GM19468 (cell line): ENCODE results near the gene DMXL2.
"Not testable (repeated sequence)": the region's sequence is repeated elsewhere in the genome, so short reads cannot be mapped to it uniquely, and the experiment has no call there.

Experiments used
- ATAC-seq: cut with Tn5 transposase; IDR thresholded peaks from one replicate; pipeline ENCODE4 v1.9.1; 2021; ENCODE audit warnings: mild to moderate bottlenecking, moderate library complexity, moderate number of reproducible peaks; ENCODE audit not compliant: unreplicated experiment; ENCODE audit errors: extremely low read depth

The DMXL2 gene

DNA sequence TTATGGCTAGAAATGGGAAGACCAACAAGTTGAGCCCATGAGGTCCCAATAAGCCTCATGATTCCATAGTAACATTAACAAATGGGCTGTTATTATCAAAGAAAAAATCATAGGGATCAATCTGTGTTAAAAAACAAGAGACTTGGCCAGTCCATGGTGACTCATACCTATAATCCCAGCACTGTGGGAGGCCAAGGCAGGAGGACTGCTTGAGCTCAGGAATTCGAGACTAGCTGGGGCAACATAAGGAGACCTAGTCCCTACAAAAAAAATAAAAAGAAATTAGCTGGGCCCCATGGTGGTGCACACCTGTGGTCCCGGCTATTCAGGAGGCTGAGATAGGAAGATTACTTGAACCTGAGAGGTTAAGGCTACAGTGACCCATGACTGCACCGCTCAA is 124.8 kb downstream of the DMXL2 start:
- ATAC-seq: no peak

DNA sequence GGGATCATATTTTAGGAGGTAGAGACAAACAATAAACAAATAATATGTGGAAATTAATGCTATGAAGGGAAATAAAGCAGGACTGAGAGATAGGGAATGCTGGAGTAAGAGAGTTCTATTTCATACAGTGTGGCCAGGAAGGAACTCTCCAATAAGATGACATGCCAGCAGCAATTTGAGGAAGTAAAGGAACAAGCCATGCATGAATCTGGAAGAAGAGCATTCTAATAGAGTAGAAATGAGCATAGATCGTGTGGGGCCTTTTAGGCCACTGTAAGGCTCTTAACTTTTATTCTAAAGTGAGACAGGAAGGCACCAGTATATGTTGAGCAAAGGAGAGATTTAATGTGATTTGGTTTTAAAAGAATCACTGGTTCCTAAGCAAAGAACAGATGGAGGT is 126.3 kb downstream of the DMXL2 start:
- no peak for ATAC-seq

DNA sequence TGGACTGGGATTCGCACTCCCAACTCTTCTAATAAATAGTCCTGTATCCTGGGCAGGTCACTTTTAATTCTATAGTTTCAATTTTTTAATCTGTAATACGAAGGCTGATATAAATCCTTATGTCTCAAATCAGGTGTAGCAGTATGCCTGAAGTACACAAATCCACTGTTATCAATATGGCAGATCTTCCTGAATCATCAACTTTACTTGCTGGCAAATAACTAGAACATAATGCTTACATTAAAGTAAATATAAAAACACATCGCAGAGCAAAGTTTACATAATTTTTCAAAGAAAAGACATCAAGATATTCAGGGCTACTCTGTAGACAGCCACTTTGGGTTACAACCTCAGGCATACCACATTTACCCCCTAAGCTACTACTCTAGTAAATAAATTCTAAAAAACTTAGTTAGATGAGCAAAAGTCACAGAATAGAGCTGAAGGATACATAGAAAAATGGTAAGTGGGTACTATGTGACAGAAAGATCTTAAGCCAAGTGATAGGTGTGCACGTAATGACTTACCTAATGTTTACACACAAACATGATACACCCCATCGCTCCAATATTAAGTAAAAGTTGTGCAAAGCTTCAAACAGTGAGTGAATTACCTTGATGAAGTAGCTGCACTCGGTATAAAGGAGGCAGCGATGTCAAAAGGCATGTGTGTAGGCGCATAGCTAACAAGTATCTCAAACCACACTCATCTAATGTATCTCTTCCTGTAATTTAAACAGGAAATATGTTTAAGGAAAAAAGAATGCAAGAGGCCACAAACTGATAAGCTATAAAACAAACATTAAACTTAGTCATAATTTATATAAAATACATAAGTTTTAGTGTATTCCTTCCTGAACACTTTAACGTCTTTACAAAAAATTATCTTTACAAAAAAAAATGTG is 127.9 kb downstream of the DMXL2 start:
- ATAC-seq: no peak

DNA sequence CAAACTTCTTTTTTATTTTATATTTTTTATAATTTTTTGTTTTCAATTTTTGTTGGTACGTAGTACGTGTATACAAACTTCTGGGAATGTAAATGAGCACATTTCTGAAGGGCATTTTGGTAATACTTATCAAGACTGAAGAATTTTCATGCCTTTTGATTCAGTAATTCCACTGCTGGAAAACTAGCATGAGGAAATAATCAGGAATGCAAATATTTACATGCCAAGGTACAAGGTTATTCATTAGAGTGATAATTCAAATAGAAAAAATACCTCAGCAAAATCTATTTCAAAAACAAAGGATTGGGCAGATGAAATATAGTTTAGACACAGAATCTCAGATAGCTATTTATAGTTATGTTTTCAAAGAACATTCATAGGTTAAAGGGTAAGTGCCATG is 128.7 kb downstream of the DMXL2 start:
- ATAC-seq: no peak

DNA sequence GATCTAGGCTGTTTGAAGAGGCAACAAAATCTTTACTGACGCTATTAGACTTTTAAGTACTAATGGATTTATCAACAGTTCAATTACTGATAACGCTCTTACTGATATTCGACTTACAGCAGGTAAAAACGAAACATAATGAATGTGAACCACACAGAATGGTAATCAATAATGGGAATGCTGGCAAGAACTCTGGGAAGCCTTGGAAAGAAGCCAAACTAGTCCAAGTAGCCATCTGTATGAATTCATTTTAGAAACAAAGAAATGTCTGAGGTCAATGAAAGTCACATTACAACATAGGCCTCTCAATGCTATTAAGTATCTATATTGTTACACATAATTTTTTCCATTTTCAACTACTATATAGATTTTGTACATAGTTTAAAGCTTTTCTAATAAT is 130.0 kb downstream of the DMXL2 start:
- no peak for ATAC-seq

DNA sequence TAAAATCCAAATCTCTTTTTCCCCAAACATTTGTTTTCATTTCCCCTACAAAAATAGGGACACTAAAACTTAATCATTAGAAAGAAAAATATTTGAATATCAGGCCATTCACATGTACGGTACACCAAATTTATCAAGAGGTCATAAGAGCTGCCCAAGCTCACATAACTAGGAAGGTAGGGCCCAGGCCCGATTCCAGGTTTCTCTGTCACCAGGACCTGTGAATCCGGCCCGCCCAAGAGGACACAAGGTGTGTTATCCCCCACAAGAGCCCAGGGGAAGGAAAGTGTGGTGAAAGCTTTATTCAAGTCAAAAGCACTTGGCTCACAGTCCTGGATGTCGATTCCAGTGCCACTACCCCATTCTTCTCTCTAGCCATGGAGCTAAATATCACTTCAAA is 130.6 kb downstream of the DMXL2 start:
- no peak for ATAC-seq

DNA sequence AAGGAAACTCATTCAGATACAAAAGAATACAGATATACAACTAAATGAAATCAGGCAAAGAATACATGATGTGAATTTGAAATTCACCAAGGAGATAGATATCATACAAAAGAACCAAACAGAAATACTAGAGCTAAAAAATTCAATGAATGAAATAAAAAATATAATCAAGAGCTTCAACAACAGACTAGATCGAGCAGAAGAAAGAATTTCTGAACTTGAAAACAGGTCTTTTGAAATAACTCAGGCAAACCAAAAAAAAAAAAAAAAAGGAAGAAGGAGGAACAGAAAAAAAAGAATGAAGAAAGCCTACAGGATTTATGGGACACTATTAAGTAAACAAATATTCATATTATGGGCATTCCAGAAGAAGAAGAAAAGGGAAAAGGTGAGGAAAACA is 137.8 kb downstream of the DMXL2 start:
- ATAC-seq: no peak

DNA sequence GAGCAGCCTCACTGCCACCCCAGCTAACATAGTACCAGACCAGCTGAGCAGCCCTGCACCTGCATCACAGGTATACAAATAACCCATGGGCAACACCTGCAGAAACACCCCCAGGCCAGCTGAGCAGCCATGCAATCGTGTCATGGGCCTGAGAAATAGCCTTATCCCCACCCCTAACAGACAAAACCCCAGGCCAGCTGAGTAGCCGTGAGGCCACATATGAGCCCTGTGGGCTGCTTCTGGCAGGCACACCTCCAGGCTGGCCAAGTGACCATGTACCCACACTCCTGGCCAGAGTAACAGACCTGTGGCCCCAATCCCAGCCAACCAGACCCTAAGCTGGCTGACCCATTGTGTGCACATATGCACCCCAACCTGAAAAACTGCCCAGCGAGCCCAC is 138.6 kb downstream of the DMXL2 start:
- ATAC-seq: no peak

DNA sequence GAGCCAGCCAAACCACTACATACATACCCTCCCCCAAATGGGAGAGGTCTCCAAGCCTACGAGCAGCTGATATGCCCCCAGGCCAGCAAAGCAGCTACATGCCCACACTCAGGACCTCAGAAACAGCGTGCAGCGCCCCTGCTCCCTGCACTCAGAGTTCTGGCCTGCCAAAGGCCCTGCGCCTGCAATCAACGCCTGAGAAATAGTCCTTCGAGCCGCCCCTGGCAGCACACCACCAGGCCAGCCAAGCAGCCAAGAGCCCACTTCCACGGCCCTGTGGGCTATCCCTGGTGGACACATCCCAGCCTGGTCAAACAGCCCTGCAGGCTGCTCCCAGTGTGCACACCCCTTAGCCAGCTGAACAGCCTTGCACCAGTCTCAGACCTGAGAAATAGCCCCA is 139.1 kb downstream of the DMXL2 start:
- ATAC-seq: no peak

DNA sequence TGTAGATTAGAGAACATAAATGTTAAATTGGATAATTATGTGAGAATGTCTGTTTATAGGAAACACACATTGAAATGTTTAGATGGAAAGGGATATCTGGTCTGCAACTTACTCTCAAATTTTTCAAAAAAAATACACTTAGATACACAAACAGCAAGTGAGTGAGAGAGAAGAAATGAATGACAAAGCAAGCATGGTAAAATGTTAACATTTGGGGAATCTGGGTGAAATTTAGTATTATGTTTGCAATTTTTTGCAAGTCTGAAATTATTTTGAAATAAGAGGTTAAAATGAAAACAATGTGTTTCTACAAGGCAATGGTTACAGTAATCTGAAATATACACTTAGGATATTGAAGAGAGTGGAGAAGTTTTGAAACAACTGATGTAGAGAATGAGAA is 146.8 kb downstream of the DMXL2 start:
- no peak for ATAC-seq

DNA sequence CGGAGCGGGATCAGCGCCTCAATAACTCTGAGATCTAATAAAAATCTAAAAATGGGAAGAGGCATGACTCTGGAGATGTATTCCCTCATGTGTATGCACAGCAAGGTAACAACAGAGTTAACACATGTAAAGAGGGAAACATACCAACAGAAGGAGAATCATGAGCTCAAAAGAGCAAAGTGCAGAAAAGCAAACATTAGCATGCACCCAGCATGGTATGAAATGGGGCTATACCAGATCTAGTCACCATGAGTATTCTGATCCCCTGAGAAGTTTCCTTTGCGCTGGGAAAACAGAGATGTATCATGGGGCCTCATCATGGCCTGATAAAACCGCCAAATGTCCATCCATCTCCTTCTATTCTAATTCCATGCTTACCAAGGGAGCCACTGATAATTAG is 152.1 kb downstream of the DMXL2 start:
- no peak for ATAC-seq

DNA sequence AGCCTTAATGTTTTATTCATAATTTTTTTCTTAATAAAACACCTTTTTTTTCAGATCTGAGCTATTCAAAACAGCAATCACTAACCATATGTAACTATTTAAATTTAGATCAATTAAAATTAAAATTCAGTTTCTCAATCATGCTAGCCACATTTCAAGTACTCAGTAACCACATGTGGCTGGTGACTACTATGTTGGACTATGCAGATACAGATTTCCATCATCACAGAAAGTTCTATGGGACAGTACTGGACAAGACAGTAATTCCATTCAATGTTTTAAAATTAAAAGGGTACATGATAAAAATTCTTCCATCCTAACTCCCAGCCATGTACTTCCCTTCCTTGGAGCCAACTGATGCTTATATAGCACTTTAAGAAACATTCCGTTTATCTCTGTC is 161.8 kb downstream of the DMXL2 start:
- no peak for ATAC-seq

DNA sequence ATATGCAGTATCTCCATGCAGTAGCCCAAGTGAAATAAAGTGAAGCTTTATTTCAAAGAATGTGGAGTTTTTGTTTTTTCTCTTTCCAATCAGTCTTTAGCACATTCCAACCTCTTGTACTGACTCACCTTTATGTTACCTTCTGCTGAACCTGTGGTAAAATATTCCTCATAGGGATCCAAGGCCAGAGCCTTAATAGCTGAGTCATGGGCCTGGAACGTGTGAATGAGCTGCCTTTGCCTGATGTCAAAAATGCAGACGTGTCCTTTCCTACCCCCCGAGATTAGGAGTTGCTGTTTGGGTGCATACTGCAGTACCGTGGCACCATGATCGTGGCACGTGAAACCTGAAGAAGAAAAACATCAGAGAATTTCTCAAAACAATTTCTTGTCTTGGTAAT is 172.6 kb downstream of the DMXL2 start:
- ATAC-seq: no peak

DNA sequence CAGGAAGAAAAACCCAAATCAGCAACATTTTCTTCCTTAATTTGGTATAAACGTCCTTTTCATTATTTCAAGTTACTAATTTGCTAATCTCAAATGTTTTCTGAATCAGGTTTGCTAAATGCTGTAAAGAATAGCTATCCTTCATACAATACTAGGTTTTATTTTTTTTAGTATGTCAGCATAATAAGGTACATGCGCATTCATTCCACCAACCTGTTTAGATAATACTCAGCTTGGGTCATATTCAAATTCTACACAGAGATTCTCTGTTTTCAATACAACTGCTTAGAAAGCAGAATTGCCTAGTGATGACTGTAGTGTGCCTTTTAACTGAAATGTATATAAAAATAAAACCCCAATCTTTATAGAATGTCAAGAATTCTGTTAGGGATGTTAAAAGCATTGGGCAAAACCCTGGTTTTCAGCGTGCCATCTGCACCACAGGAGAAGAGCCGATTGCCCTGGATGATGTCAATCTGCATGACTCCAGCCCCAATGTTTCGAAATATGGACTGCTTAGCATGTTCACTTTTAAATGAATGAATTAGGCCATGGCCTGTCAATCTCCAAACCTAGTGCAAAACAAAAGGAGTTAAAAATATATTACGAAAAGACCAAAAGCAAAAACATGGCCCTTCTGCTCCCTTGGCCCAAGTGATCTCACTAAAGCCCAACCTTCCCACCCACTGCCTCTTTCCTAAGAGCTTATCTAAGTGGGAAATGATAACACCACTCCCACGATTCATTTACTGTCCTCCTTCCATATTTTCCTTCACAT is 173.8 kb downstream of the DMXL2 start:
- no peak for ATAC-seq

DNA sequence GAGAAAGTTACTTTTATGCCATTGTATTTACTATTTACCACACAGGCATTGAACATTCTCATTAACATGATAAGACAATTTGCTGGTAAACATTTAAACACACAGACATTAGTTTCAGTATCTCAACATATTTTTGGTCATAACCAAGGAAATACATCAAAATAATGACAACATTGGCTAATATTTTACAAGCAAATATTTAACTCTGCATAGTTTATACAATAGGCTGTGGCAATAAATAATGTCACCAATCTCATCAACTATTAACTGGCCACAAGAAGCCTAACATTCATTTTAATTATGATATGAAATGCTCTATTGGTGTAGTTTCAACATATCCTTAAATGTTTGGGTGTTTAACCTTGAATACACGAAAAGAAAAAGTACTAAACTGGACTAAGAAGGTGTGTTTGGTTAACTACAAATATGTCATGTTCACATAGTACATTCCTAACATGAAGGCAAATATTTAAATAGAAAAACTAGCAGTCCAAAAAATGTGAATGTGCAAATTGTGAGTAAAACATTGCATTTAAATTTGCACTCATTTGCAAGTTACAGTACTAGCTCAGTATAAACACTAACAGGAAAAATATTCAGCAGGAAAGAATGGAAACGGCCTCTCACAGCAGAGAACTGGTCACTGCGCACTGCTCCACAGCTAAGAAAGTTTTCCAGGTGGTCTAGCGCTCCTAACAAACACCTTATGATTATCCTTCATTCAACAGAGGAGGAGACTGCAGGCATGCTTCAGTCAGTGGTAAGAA is 174.5 kb downstream of the DMXL2 start:
- ATAC-seq: no peak

DNA sequence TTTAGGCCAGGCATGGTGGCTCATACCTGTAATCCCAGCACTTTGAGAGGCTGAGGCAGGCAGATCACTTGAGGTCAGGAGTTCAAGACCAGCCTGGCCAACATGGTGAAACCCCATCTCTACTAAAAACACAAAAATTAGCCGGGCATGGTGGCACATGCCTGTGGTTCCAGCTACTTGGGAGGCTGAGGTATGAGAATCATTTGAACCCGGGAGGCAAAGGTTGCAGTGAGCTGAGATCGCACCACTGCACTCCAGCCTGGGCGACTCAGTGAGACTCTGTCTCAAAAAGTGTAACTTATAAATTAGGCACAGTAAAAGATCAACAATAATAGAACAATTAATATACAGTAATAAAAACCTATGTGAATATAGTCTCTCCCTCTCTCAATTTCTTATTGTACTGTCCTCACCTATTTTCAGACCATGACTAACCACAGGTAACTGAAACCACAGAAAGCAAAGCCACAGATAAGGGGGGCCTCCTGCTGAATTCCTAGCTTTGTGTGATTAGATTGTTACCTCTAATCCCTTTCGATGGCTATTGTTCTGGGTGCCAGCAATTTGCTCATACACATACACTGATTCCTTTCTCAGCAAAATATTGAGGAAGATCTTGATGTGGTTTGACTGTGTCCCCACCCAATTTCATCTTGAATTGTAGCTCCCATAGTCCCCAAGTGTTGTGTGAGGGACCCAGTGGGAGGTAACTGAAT is 176.4 kb downstream of the DMXL2 start:
- ATAC-seq: not testable (repeated sequence)

DNA sequence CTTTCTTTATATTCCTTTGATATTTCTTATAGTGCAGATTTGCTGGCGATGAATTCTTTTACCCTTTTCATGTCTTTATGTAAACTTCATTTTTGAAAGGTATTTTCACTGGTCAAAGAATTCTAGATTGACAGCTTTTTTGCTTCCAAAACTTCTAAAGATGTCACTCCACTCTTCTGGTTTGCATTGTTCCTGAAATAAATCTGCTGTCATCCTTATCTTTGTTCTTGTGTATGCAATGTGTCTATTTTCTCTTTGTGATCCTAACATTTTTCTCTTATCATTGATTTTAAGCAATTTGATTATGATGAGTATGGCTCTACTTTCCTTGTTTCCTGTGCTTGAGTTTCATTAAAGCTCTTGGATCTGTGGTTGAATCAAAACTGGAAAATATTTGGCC is 177.8 kb downstream of the DMXL2 start:
- no peak for ATAC-seq

DNA sequence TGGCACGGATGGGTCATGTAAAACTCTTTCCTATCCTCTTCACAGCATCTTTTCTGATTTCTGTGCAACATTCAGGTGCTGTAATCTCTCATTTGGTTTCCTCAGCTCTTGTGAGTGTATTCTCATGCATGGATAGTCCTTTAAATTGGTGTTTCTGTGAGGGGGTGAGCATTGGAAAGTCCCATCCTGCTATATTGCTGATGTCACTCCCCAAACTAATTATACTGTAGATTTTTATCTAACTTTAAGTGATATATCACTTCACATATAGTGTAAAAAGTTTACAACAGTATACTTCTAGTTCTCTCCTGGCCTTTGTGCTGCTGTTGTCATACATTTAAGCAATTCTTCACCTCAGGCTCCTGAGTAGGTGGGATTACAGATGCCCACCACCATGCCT is 178.5 kb downstream of the DMXL2 start:
- no peak for ATAC-seq

DNA sequence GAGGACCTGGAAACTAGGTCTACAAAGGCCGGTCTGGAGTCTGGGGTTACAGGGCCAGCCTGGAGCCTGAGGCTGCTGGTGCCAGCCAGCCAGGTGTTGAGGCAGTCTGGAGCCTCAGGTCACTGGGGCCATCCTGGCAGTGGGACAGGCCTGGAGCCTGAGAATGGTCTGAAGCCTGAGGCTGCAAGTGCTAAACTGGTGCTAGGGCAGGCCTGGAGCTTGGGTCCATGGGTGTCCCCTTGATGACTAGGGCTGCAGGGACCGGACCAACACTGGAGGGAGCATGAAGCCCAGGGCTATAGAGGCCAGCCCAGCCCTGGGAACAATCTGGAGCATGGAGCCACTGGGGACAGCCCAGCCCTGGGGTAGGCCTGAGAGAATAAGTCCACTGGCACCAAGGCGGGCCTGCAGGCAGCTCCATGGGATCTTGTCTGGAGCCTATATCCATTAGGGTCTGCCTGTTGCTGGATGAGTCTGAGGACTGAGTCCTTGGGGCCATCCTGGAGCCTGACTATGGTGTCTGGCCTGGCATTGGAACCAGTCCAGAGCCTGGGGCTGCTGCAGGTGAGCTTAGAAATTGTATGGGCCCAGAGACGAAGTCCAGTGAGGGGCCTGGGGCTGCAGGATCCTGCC is 179.2 kb downstream of the DMXL2 start:
- ATAC-seq: no peak

DNA sequence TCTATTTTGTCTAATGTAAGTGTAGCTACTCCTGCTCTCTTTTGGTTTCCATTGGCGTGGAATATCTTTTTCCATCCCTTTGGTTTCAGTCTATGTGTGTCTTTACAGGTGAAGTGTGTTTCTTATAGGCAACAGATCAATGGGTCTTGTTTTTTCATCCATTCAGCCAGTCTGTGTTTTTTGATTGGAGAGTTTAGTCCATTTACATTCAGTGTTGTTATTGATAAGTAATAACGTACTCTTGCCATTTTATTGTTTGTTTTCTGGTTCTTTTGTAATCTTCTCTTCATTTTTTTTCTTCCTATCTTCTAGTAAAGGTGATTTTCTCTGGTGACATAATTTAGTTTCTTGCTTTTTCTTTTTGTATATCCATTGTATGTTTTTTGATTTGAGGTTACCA is 184.0 kb downstream of the DMXL2 start:
- ATAC-seq: no peak
